Umbilical cord (tissue), 2 donors: ENCODE results near the gene NT5E. TPM values are rescaled to one million over a fixed set of nuclear protein-coding genes. Genes with fewer than 3 reads are reported as not detected.
A peak's percentile ranks its signal among the peaks of the same experiment; 100 is the strongest.
"Not testable (repeated sequence)": the region's sequence is repeated elsewhere in the genome, so short reads cannot be mapped to it uniquely, and the experiment has no call there.

Source experiments
- DNase-seq: peaks from one replicate; pipeline ENCODE4 v3.0.0-alpha.2; 2015; ENCODE audit warnings: low spot score
- total RNA-seq: library from RNA; depleted of rRNA; stranded (reverse); fragments of >200 nt; gene quantifications from one replicate; pipeline ENCODE4 v1.2.3, GENCODE V29; 2014; ENCODE audit warnings: low replicate concordance; ENCODE audit not compliant: insufficient read depth

Gene NT5E
- 27.4 TPM for total RNA-seq

- DNase-seq, result peak; percentile 63
Observed at GRCh38 chr6:85449818-85450759, at the start of gene NT5E. NT5E (plus strand) TSS chr6:85450083; CDS start chr6:85450140, 57 bp downstream.

GRCh38 chr6:85400331-85400730 lies 49.6 kb upstream of the NT5E start:
- DNase-seq, result no peak

- no peak for DNase-seq
Observed at GRCh38 chr6:85401186-85402021, 48.5 kb upstream of the NT5E start.

GRCh38 chr6:85402071-85402470 lies 47.8 kb upstream of the NT5E start:
- no peak for DNase-seq

GRCh38 chr6:85402922-85403321 lies 47.0 kb upstream of the NT5E start:
- DNase-seq, result no peak

- DNase-seq, result peak; percentile 60
Observed at GRCh38 chr6:85403331-85404015, 46.4 kb upstream of the NT5E start.

GRCh38 chr6:85404016-85404563 lies 45.8 kb upstream of the NT5E start:
- not testable (repeated sequence) for DNase-seq

GRCh38 chr6:85404564-85405174 lies 45.2 kb upstream of the NT5E start:
- DNase-seq, result peak; percentile 82

- no peak for DNase-seq
Observed at GRCh38 chr6:85405175-85405852, 44.6 kb upstream of the NT5E start.

GRCh38 chr6:85405853-85406198 lies 44.1 kb upstream of the NT5E start:
- no peak for DNase-seq

- no peak for DNase-seq
Observed at GRCh38 chr6:85406641-85407075, 43.2 kb upstream of the NT5E start.

- DNase-seq, result no peak
Observed at GRCh38 chr6:85408039-85408438, 41.8 kb upstream of the NT5E start.

GRCh38 chr6:85412911-85413430 lies 36.9 kb upstream of the NT5E start:
- DNase-seq, result no peak

- DNase-seq, result no peak
Observed at GRCh38 chr6:85416049-85416448, 33.8 kb upstream of the NT5E start.

- no peak for DNase-seq
Observed at GRCh38 chr6:85416766-85417165, 33.1 kb upstream of the NT5E start.

- no peak for DNase-seq
Observed at GRCh38 chr6:85417336-85417735, 32.5 kb upstream of the NT5E start.

GRCh38 chr6:85418059-85418458 lies 31.8 kb upstream of the NT5E start:
- no peak for DNase-seq

- DNase-seq, result no peak
Observed at GRCh38 chr6:85419046-85419759, 30.7 kb upstream of the NT5E start.

- DNase-seq, result no peak
Observed at GRCh38 chr6:85420551-85420950, 29.3 kb upstream of the NT5E start.

- no peak for DNase-seq
Observed at GRCh38 chr6:85421181-85421580, 28.7 kb upstream of the NT5E start.
